Activated T-cell treated with anti-CD3 and anti-CD28 coated beads, Interleukin-2, amount 50 U/mL, for 72 hours (primary cell): ENCODE measurements around the gene NR3C2. TPM values are rescaled to one million over a fixed set of nuclear protein-coding genes. Genes with fewer than 3 reads are reported as not detected.
A peak's percentile ranks its signal among the peaks of the same experiment; 100 is the strongest.

ENCODE experiments used
- ATAC-seq, 2 donors: fragments of 150-1000 bp; cut with Tn5 transposase; replicated peaks in 1 of 2; 2 replicates each; pipeline ENCODE4 v1.10.0; 2021; ENCODE audit warnings: moderate library complexity in 2 of 2, mild to moderate bottlenecking in 1 of 2
- DNase-seq, 2 donors: peaks; one replicate each; pipeline ENCODE4 v3.0.0; 2021 to 2022; ENCODE audit warnings: mixed read lengths in 1 of 2
- H3K27ac Mint-ChIP-seq: one replicate; pipeline ENCODE4 v1.8.0; 2022; ENCODE audit warnings: mild to moderate bottlenecking, moderate library complexity, mixed read lengths
- H3K27me3 Mint-ChIP-seq: one replicate; pipeline ENCODE4 v1.8.0; 2022; ENCODE audit warnings: low read depth, mixed read lengths
- H3K36me3 Mint-ChIP-seq, 2 donors: one replicate each; pipeline ENCODE4 v1.8.0; 2022; ENCODE audit warnings: mixed read lengths in 2 of 2, mild to moderate bottlenecking in 1 of 2; ENCODE audit not compliant: insufficient read depth in 2 of 2
- H3K4me1 Mint-ChIP-seq: one replicate; pipeline ENCODE4 v1.8.0; 2022; ENCODE audit warnings: low read depth, mixed read lengths
- H3K4me3 Mint-ChIP-seq, 2 donors: one replicate each; pipeline ENCODE4 v1.8.0; 2022; ENCODE audit warnings: mild to moderate bottlenecking in 2 of 2, mixed read lengths in 2 of 2, moderate library complexity in 2 of 2
- H3K9me3 Mint-ChIP-seq, 2 donors: one replicate each; pipeline ENCODE4 v1.8.0; 2022; ENCODE audit warnings: mixed read lengths in 2 of 2
- total RNA-seq, 2 donors: library from RNA; stranded (reverse); gene quantifications; one replicate each; pipeline ENCODE4 v1.2.3, GENCODE V29; 2022

Gene NR3C2
- total RNA-seq, 2 donors from 2014 or later: 6.2 to 8.0 TPM

GRCh38 chr4:148444296-148445070, 2.3 kb upstream of the NR3C2 start:
- ATAC-seq (peak; percentile 2 to 10), DNase-seq (peak; percentile 50 to 56)
- no peaks in the 10 kb centered on the region for H3K9me3 Mint-ChIP-seq
- peaks cover 27% of the 10 kb centered on the region for H3K27me3 Mint-ChIP-seq
- no peak overlapping the region for H3K27ac Mint-ChIP-seq
- peak overlapping the region; percentile 95 to 96 for H3K4me3 Mint-ChIP-seq
- peaks cover 1 to 5% of the 10 kb centered on the region in 2 donors for H3K36me3 Mint-ChIP-seq
- H3K4me1 Mint-ChIP-seq: peaks cover 35% of the 10 kb centered on the region

- ATAC-seq (no peak), DNase-seq (peak; percentile 42 to 63)
- peaks cover 40% of the 10 kb centered on the region for H3K4me1 Mint-ChIP-seq
- H3K9me3 Mint-ChIP-seq: no peaks in the 10 kb centered on the region
- peaks cover 1 to 5% of the 10 kb centered on the region in 2 donors for H3K36me3 Mint-ChIP-seq
- H3K27me3 Mint-ChIP-seq: peaks cover 27% of the 10 kb centered on the region
- no peak overlapping the region for H3K27ac Mint-ChIP-seq
- peak overlapping the region; percentile 95 to 96 for H3K4me3 Mint-ChIP-seq
These were observed 1.5 kb upstream of the NR3C2 start for GRCh38 chr4:148443512-148444295.

GRCh38 chr4:148442832-148443511, 758 bp upstream of the NR3C2 start:
- H3K4me3 Mint-ChIP-seq: peak overlapping the region; percentile 95 to 96
- peaks cover 1 to 5% of the 10 kb centered on the region in 2 donors for H3K36me3 Mint-ChIP-seq
- peak overlapping the region; percentile 91 for H3K27ac Mint-ChIP-seq
- ATAC-seq (no peak), DNase-seq (no peak)
- peaks cover 40% of the 10 kb centered on the region for H3K4me1 Mint-ChIP-seq
- no peaks in the 10 kb centered on the region for H3K9me3 Mint-ChIP-seq
- peaks cover 27% of the 10 kb centered on the region for H3K27me3 Mint-ChIP-seq

GRCh38 chr4:148441624-148441985, 609 bp downstream of the NR3C2 start:
- Mint-ChIP-seq H3K36me3 (peaks cover 1 to 5% of the 10 kb centered on the region in 2 donors), H3K27me3 (peaks cover 20% of the 10 kb centered on the region), H3K9me3 (no peaks in the 10 kb centered on the region), H3K4me1 (peaks cover 35% of the 10 kb centered on the region), H3K4me3 (peak overlapping the region; percentile 95 to 96), H3K27ac (no peak overlapping the region)
- ATAC-seq (no peak), DNase-seq (no peak)

DNA sequence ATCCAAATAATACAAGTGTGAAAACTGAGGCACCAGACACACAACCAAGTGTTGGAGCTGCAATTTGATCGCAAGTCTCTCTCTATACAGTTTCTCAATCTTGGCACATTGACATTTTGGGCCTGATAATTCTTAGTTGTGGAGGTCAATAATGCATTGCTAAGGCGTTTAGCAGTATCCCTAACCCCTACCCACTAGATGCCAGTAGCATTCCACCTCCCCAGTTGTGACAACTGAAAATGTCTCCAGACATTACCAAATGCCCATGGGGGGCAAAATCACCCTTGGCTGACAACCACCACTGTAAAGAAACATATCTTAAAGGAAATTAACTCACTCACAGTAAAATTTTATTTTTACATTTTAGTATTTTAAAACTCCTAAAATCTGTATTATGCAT, 4.2 kb downstream of the NR3C2 start:
- Mint-ChIP-seq H3K4me1 (peaks cover 45% of the 10 kb centered on the region), H3K9me3 (no peaks in the 10 kb centered on the region), H3K27ac (no peak overlapping the region), H3K36me3 (no peaks in the 10 kb centered on the region), H3K27me3 (peaks cover 9% of the 10 kb centered on the region), H3K4me3 (no peak overlapping the region)
- DNase-seq: no peak
- no peak for ATAC-seq

DNA sequence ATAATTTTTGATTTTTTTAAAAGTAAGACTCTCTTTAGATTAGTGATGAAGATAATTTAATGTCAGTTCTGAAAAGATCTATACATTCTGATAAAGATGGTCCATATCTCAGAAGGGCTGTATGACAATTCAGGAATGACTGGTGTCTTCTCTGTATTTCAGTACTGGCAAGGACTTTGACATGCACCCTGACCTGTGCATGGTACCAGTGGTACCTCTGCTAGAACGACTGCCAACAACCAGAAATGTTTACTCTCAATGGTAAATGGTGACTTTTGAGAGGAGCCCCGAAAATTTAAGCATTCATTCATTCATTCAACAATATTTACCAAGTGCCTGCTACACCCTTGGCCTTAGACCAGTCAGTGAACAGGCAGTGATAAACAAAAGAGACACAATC, 4.8 kb downstream of the NR3C2 start:
- no peak for DNase-seq
- peaks cover 51% of the 10 kb centered on the region for H3K4me1 Mint-ChIP-seq
- ATAC-seq: no peak
- H3K36me3 Mint-ChIP-seq: no peaks in the 10 kb centered on the region
- no peak overlapping the region for H3K27ac Mint-ChIP-seq
- H3K9me3 Mint-ChIP-seq: no peaks in the 10 kb centered on the region
- H3K27me3 Mint-ChIP-seq: peaks cover 9% of the 10 kb centered on the region
- no peak overlapping the region for H3K4me3 Mint-ChIP-seq

DNA sequence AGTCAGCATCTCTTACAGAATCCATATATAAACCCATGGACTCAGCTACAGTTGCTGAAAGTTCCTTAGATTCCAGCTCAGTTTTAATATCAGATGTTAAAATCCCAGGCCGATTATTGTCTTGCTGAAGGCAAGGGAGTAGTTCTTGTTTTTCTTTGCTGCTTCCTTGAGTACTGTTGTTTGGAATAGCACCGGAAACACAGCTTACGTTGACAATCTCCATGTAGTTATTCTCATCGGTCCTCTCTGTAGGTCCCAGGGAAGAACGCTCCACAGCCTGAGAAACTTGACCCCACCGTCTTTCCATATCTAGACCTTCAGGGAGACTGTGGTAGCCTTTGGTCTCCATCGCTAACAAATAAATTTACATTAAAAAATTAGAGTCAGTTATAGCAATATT, 5.7 kb downstream of the NR3C2 start:
- Mint-ChIP-seq H3K4me3 (no peak overlapping the region), H3K4me1 (peaks cover 57% of the 10 kb centered on the region), H3K36me3 (no peaks in the 10 kb centered on the region), H3K27me3 (peaks cover 8% of the 10 kb centered on the region), H3K9me3 (no peaks in the 10 kb centered on the region), H3K27ac (no peak overlapping the region)
- DNase-seq (no peak), ATAC-seq (no peak)

- DNase-seq (no peak), ATAC-seq (no peak)
- Mint-ChIP-seq H3K4me3 (no peak overlapping the region), H3K36me3 (no peaks in the 10 kb centered on the region), H3K4me1 (peaks cover 57% of the 10 kb centered on the region), H3K27ac (no peak overlapping the region), H3K27me3 (peaks cover 1% of the 10 kb centered on the region), H3K9me3 (no peaks in the 10 kb centered on the region)
These were observed 6.4 kb downstream of the NR3C2 start for GRCh38 chr4:148435654-148436406.

DNA sequence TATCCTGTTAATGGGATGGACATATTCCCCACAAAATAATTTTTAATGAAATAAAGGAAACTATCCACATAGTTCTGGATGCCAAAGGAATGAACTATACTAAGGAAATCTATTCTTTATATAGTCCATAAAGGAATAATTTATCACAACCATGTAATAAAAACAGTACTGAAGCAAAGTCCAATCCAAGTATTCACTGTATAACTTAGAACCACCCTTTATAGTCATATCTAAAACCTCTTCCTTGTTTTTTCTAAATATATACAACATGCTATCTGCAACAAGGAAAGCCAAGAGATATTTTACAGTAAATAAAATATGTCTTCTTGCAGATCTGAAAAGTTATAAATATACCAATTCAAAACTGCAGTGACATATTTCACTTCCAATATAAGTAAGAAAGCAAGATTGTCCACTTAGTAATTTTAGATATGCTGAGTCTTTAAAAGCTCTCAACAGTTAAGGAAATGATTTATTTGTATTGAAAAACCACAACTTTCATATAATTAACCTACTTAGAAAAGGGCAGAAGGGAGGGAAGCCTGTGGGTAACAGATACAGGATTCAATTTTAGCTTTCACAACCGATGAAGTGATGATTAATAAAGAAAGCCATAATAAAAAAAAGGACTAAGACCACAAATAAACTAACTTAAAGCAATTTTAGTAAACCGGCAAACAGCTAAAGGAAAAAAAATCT, 8.0 kb downstream of the NR3C2 start:
- Mint-ChIP-seq H3K27me3 (no peaks in the 10 kb centered on the region), H3K9me3 (no peaks in the 10 kb centered on the region), H3K36me3 (no peaks in the 10 kb centered on the region), H3K4me3 (peak overlapping the region; percentile 48 to 78), H3K27ac (no peak overlapping the region), H3K4me1 (peaks cover 46% of the 10 kb centered on the region)
- peak; percentile 25 to 53 for ATAC-seq
- DNase-seq: no peak

DNA sequence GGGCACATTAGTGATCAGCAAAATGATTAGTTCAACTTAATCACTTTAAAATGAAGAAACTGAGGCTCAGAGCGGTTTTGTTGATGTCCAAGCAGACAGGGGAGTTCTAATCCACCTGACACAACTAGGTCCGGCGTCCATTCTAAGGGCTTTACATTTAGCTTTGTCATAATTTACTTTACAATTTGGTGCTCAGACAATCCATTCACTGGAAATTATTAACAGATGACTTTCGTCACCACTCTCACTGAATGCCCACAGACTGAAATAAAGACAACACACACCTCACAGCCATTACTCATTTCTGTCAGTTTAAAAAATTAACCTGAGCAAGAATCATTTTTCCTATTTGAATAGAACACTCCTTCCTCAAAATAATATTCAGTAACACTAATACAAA, 10.8 kb downstream of the NR3C2 start:
- Mint-ChIP-seq H3K4me3 (no peak overlapping the region), H3K9me3 (no peaks in the 10 kb centered on the region), H3K36me3 (no peaks in the 10 kb centered on the region), H3K27me3 (no peaks in the 10 kb centered on the region), H3K27ac (no peak overlapping the region), H3K4me1 (peaks cover 60% of the 10 kb centered on the region)
- DNase-seq: no peak
- ATAC-seq: no peak

DNA sequence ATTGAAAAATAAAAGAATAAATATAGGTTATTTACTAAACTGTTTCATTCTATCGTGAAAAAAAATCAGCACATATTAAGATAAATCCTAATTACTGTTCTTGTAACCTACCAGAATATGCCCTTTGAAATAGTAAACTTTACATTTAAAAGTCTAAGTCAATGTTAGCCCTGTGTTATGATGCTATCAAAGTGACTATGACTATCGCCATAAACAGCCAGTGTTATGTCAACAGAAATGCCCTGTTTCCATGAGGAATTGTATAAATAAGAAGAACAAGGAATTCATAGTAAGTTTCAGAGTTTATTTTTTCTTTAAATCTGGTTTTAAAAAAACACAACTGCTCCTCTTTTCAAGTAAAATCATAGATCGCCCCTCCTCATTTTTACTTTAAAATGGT, 11.4 kb downstream of the NR3C2 start:
- DNase-seq (no peak), ATAC-seq (no peak)
- Mint-ChIP-seq H3K9me3 (no peaks in the 10 kb centered on the region), H3K4me1 (peaks cover 59% of the 10 kb centered on the region), H3K36me3 (no peaks in the 10 kb centered on the region), H3K4me3 (no peak overlapping the region), H3K27me3 (no peaks in the 10 kb centered on the region), H3K27ac (no peak overlapping the region)

- Mint-ChIP-seq H3K9me3 (no peaks in the 10 kb centered on the region), H3K36me3 (no peaks in the 10 kb centered on the region), H3K4me1 (peaks cover 53% of the 10 kb centered on the region), H3K27me3 (no peaks in the 10 kb centered on the region), H3K27ac (no peak overlapping the region), H3K4me3 (no peak overlapping the region)
- no peak for DNase-seq
- no peak for ATAC-seq
These were observed 13.0 kb downstream of the NR3C2 start for GRCh38 chr4:148429206-148429605.
